Choroid plexus epithelial cell (primary cell): ENCODE results near the gene RRAS.

Experiments used
- DNase-seq: peaks from one replicate; pipeline ENCODE4 v3.0.0-alpha.2; 2010; ENCODE audit warnings: low read depth
- H3K4me3 ChIP-seq: 2 replicates; pipeline ENCODE4 v1.5.1; 2011; ENCODE audit warnings: low read depth, mild to moderate bottlenecking, control low read depth, low read length, moderate library complexity
- CTCF ChIP-seq: conservative IDR thresholded peaks from 2 replicates; pipeline ENCODE4 v1.5.1; 2011; ENCODE audit warnings: low read depth, mild to moderate bottlenecking, control low read depth, inconsistent platforms, low read length, moderate library complexity

RRAS gene

GRCh38 chr19:49588365-49589122 lies 51.4 kb downstream of the RRAS start:
- H3K4me3 ChIP-seq = no peak overlapping the region
- no peak for DNase-seq
- no peak for TF ChIP-seq CTCF

DNA sequence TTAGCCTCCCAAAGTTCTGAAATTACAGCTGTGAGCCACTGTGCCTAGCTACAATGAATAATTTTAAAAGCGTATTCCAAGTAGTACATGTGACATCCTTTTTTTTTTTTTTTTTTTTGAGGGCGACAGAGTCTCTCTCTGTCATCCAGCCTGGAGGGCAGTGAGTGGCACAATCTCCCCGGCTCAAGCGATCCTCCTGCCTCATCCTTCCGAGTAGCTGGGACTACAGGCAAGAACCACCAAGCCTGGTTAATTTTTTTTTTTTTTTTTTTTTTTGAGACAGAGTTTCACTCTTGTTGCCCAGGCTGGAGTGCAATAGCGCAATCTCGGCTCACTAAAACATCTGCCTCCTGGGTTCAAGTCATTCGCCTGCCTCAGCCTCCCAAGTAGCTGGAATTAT lies 52.7 kb downstream of the RRAS start:
- TF ChIP-seq CTCF = no peak

More for the DNA sequence above, 52.7 kb downstream of the RRAS start:
- DNase-seq = no peak
- no peak overlapping the region for H3K4me3 ChIP-seq
